Medulla oblongata (tissue), 1 donor: ENCODE data around the gene DNAAF1.
A peak's percentile ranks its signal among the peaks of the same experiment; 100 is the strongest.

ENCODE experiments used
- DNase-seq: peaks from one replicate; pipeline ENCODE4 v3.0.0-alpha.2; 2015; ENCODE audit errors: extremely low spot score

DNAAF1 gene

GRCh38 chr16:84124257-84125073 is 20.6 kb upstream of the DNAAF1 start:
- DNase-seq: no peak

- no peak for DNase-seq
These were observed 14.0 kb upstream of the DNAAF1 start for GRCh38 chr16:84131117-84131516.

DNA sequence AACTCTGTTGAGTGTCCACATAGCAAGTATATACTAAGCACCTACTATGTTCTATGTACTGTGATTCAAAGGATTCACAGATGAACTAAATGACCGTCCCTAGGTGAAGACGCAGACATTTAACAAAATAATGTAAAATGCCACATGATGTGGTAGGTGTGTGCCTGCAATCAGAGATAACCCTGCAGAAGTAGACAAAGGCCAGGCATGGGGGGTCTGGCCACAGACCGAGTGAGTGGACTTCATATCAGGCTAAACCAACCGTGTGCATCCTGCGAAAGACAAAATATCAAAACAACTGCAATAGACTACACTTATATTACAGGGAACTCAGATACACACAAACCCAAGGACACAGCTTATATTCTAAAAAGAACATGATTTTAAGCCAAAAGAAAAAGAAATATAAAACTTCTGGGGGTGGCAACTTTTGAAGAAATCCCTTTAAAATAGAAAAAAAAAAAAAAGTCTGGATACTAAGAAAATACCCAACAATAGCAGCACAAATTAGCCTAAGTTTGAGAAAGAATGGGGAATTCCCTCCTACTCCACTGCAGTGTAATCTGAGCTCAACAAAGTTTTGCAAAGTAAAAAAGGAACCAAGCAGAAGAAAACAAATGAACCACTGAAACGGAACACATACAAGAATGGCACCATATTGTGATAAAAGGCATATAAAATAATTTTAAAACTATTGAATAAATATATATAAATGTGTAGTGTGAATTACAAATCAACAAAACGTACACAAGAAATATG is 12.4 kb upstream of the DNAAF1 start:
- DNase-seq: no peak

GRCh38 chr16:84136331-84137125 is 8.6 kb upstream of the DNAAF1 start:
- DNase-seq: no peak

GRCh38 chr16:84137287-84137686 is 7.8 kb upstream of the DNAAF1 start:
- DNase-seq: no peak

DNA sequence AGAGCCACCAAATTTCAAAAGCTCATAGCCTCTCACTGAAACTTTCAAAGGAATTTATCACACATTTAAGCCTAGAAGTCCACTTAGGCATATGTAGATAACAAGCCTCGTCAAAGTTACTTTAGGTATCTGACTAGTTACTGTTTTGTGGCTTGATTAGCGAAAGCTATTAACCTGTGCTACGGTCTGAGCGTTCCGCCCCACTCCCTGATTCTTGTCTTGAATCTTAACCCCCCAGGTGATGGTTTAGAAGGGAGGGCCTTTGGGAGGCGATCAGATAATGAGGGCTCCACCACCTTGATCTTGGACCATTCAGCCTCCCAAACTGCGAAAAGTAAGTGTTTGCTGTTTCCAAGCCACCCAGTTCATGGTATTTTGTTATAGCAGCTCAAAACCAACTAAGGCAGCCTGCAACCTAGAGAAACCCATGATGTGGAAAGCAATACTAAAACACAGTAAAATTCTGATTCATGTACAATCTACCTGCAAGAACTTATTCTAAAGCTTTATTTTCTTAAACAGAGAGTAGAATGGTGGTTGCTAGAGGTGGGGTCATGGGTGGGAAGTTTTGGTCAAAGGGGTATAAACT is 7.2 kb upstream of the DNAAF1 start:
- DNase-seq: no peak

GRCh38 chr16:84138500-84138823 is 6.6 kb upstream of the DNAAF1 start:
- DNase-seq: no peak

DNA sequence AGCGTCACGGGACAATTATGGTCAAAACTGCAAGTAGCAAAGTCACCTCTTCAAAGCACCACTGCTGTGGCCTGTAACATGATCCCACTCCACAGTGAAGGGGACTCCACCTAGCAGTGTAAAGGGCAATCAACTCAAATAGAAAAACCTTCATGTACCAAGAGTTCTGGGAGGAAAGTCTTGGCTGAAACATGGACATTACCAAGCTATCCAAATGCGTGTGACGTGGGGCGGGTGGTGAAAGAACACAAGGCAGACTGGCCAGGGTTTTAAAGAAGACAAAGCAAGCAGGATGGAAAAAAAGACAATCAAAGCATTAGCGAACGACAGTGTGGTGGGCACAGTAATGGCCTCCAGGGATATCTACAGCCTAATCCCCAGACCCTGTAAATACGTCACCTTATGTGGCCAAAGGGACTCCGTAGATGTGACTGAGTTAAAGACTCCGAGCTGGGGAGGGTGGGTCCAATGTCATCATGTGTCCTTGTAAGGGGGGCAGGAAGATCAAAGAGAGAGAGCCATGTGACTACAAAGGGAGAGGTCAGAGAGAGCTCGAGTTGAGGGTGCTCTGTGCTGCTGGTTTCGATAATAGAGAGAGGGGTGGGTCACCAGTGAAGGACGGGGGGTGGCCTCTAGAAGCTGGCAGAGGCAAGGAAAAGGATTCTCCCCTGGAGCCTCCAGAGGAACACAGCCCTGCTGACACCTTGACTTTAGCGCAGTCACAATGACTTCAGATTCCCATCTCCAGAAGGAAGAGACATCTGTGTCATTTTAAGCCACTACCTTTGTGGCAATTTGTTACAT is 6.1 kb upstream of the DNAAF1 start:
- peak; percentile 15 for DNase-seq

DNA sequence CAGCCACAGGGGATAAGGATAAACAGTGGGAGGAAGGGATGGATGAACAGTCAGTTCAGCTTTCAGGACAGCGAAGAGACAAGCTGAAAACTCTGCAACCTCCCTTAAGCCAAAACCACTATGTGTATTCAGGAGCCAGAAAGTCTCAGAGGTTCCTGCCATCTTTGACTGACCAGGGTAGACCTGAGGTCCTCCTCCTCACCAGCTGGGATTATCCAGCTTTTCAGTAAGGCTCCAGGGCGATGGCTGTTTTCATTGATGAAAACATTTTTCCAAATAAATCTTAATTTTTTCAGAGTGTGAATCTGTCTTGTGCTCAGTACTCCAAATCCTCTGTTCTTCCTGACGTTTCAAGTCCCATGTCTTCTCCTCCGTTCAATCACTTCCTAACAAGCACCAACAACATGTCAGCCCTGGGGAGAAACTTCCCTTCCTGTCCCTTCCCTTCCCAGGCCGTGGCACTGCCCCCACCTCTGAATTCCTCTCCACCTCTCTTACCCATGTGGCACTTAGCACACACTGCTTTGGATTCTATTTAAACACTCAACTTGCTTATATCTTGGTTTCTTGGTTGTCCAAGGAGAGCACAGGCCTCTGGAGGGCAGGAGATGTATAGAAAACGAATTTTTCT is 5.4 kb upstream of the DNAAF1 start:
- DNase-seq: no peak

DNA sequence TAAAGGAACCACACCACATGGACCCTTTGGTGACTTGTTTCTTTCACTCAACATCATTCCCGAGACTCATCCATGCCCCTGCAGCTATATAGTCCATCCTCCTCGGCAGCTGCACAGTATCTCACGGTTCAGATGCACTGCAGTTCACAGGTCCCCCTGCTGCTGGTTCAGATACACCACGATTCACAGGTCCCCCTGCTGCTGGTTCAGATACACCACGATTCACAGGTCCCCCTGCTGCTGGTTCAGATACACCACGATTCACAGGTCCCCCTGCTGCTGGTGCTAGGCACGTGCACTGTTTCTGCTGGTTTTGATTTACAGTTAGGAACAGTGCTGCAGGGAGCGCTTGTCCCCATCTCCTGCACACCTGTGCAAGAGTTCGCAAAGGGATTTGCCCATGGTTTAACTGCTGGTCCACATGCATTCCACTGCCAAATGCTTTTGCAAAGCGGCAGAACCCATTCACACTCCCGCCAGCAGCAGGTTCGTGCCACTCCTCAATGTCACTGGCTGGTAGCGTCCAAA is 3.9 kb upstream of the DNAAF1 start:
- DNase-seq: no peak

- no peak for DNase-seq
These were observed 2.0 kb upstream of the DNAAF1 start for GRCh38 chr16:84143081-84143480.

GRCh38 chr16:84143784-84144199 is 1.3 kb upstream of the DNAAF1 start:
- no peak for DNase-seq

- peak; percentile 9 for DNase-seq
These were observed 774 bp upstream of the DNAAF1 start for GRCh38 chr16:84144209-84144858.

DNA sequence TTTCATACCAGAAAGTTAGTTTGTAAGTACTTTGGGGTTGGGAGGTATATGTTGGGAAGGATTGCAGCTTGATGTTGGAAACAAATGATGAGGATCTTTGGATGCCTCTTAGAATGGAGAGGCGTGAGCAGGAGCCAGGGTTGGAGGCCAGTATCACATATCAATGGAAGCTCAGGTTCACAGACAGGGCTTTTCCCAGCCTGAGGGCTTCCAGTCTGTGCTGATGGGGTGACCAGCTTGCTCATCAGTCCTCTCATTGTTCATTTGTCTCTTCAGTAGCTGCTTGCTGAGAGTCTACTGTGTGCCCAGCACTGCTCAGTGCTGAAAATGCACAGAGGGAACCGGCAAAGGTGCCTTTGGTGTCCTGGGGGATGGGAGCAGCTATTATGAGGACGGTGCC is 5.8 kb downstream of the DNAAF1 start:
- no peak for DNase-seq

DNA sequence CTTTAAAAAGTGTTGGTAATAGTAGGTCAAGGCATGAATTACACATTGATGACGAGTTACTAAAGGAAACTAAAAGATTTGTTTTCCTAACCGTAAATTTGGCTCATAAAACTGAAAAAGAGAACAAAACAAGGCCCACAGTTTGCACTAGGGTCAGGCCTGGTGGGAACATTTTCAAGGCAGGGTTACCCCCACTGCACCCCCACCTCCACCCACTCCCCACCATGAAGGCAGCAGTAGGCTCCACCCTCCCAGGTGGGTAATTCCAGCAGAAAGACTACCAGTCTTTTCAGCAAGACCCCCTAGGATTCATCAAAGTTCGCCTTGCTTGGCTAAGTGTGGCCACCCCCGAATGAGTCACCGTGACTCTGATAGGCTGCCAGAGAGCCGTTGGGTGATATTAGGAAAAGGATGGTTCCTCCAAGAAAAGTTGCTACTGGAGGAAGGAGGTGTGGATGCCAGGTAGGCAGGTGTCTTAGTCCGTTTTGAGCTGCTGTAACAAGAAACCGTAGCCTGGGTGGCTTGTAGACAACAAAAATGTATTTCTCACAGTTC is 8.6 kb downstream of the DNAAF1 start:
- no peak for DNase-seq

GRCh38 chr16:84155226-84155625 is 10.1 kb downstream of the DNAAF1 start:
- DNase-seq: no peak

DNA sequence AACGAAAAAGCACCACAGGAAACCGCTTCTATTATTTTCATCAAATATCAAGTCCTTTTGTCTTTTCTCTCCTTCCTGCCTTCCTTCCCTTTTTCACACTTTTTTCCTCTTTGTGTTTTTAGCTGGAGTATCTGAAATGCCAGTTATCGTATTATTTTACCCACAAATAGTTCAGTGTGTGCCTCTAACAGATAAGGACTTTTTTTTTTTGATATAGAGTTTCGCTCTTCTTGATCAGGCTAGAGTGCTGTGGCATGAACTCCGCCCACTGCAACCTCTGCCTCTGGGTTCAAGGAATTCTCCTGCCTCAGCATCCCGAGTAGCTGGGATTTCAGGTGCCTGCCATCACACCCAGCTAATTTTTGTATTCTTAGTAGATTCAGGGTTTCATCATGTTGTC is 10.7 kb downstream of the DNAAF1 start:
- DNase-seq: no peak

DNA sequence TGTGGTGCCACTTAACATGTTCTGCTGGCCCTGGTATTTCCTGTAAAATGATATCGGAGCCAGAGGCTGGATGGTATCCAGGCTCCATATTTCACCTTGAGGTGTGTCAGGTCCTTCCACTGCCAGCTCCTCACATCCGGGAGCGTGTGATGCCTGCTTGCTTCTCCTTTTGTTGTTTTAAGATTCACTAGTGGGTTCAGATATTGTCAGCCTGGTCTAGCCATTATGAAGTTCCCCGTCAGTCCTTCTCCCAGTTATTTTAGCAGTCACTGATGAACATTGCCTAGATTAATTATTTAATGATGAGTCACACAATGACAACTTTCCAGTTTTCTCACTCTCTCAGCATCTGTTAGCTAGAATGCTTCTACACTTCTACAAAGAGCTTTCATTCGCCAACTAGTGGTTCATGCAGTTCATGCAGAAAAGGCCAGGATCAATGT is 11.3 kb downstream of the DNAAF1 start:
- DNase-seq: no peak

GRCh38 chr16:84159007-84159406 is 13.9 kb downstream of the DNAAF1 start:
- no peak for DNase-seq

- no peak for DNase-seq
These were observed 14.7 kb downstream of the DNAAF1 start for GRCh38 chr16:84159800-84160199.
